Small intestine (tissue), 7 donors: ENCODE data around the gene EHD4. TPM values are rescaled to one million over a fixed set of nuclear protein-coding genes. Genes with fewer than 3 reads are reported as not detected.

Experiments used
- DNase-seq, 2 donors: peaks; one replicate each; pipeline versions ENCODE4 v3.0.0 to v3.0.0-alpha.2; 2013
- FAIRE-seq: peaks from 2 replicates; lab custom pipeline; 2012; peaks lifted over from hg19 to GRCh38; lab: Jason Lieb, UNC
- H3K27ac ChIP-seq, 3 donors: one replicate each; pipeline ENCODE4 v1.5.1; 2013; ENCODE audit warnings: low read length in 2 of 3, mild to moderate bottlenecking in 2 of 3, control low read depth in 1 of 3, inconsistent platforms in 1 of 3, low read depth in 1 of 3, moderate library complexity in 1 of 3
- H3K27me3 ChIP-seq, 3 donors: one replicate each; pipeline ENCODE4 v1.6.1; 2013; ENCODE audit warnings: low read length in 3 of 3, inconsistent platforms in 1 of 3; ENCODE audit not compliant: control insufficient read depth in 3 of 3, insufficient read depth in 3 of 3
- H3K36me3 ChIP-seq, 3 donors: one replicate each; pipeline ENCODE4 v1.6.1; 2013; ENCODE audit warnings: low read length in 3 of 3, inconsistent platforms in 1 of 3, low read depth in 1 of 3, mild to moderate bottlenecking in 1 of 3, moderate library complexity in 1 of 3; ENCODE audit not compliant: control insufficient read depth in 3 of 3, insufficient read depth in 2 of 3
- H3K4me1 ChIP-seq, 3 donors: one replicate each; pipeline ENCODE4 v1.6.1; 2013; ENCODE audit warnings: low read length in 2 of 3, inconsistent platforms in 1 of 3, low read depth in 1 of 3, mild to moderate bottlenecking in 1 of 3, moderate library complexity in 1 of 3; ENCODE audit not compliant: control insufficient read depth in 3 of 3, insufficient read depth in 2 of 3
- H3K4me3 ChIP-seq, 3 donors: one replicate each; pipeline ENCODE4 v1.5.1; 2013; ENCODE audit warnings: low read length in 3 of 3, control low read depth in 1 of 3, inconsistent platforms in 1 of 3, low read depth in 1 of 3, mild to moderate bottlenecking in 1 of 3, moderate library complexity in 1 of 3
- H3K9me3 ChIP-seq, 2 donors: one replicate each; pipeline ENCODE4 v1.6.1; 2013; ENCODE audit warnings: low read depth in 1 of 2, low read length in 1 of 2; ENCODE audit not compliant: control insufficient read depth in 2 of 2, insufficient read depth in 1 of 2
- WGBS, 3 donors: extraction: QIAGEN DNeasy Blood & Tissue Kit; methylation state at CpG; one replicate each; pipeline ENCODE4 v1.1.7; 2013; 5-methylcytosine and 5-hydroxymethylcytosine counted together
- polyA plus RNA-seq, 4 donors: library from polyadenylated mRNA; stranded (reverse) in 3 of 4; unstranded in 1 of 4; fragments of 200-250 nt in 3 of 4; fragments of 120-200 nt in 1 of 4; gene quantifications; one replicate each; pipeline versions ENCODE4 v1.2.1 to v1.2.3, GENCODE V29; 2013
- donor health status: healthy with polysubstance abuse.
- donor health status: control.
- donor health status: control.
- donor health status: Bipolar disorder and iron deficiency.
- donor health status: healthy.

Gene EHD4
- polyA plus RNA-seq, 4 donors = 9.4 to 14.1 (median 11.5) TPM

GRCh38 chr15:41936649-41937567, 35.4 kb downstream of the EHD4 start:
- Histone ChIP-seq H3K4me3 (no peak overlapping the region), H3K4me1 (peaks cover 0 to 27% (median 2%) of the 10 kb centered on the region in 3 donors), H3K27ac (peak overlapping the region in 2 of 3 donors; percentile 52 to 85), H3K36me3 (peaks cover 0 to 34% (median 2%) of the 10 kb centered on the region in 3 donors), H3K9me3 (no peaks in the 10 kb centered on the region), H3K27me3 (no peaks in the 10 kb centered on the region)
- DNase-seq = peak in 1 of 2 donors; percentile 58
- WGBS, 3 donors = 65 to 81% (median 65%) methylated on average over 19 of the region's 19 CpGs
- FAIRE-seq = no peak

GRCh38 chr15:41936155-41936554, 36.2 kb downstream of the EHD4 start:
- DNase-seq = no peak
- 86 to 94% (median 87%) methylated on average over 3 of the region's 3 CpGs for WGBS, 3 donors
- H3K4me3 ChIP-seq = no peak overlapping the region
- H3K27ac ChIP-seq = peak overlapping the region in 1 of 3 donors; percentile 79
- no peaks in the 10 kb centered on the region for H3K9me3 ChIP-seq
- peaks cover 0 to 29% (median 2%) of the 10 kb centered on the region in 3 donors for H3K36me3 ChIP-seq
- H3K27me3 ChIP-seq = no peaks in the 10 kb centered on the region
- no peak for FAIRE-seq
- H3K4me1 ChIP-seq = peaks cover 0 to 27% (median 2%) of the 10 kb centered on the region in 3 donors

DNA sequence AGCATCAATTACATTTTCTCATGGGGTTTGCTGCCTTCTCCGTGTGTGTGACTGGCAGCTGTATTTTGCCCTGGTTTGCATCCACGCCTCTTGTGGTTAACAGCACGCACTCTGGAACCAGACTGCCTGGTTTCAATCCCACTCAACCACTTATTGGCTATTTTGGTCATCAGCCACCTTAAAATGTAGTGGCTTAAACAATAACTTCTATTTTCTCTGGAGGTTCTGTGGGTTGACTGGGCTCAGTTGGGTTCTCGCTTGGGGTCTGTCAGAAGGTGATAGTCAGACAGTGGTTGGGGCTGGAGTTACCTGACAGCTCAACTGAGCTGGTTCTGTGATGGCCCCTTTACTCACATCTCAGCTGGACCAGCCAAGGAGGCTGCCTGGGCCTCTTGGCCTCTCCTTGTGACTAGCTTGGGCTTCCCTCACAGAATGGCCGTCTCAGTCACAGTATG, 36.8 kb downstream of the EHD4 start:
- Histone ChIP-seq H3K27me3 (no peaks in the 10 kb centered on the region), H3K27ac (peak overlapping the region in 2 of 3 donors; percentile 39 to 79), H3K4me1 (peaks cover 0 to 28% (median 1%) of the 10 kb centered on the region in 3 donors), H3K36me3 (peaks cover 0 to 29% (median 2%) of the 10 kb centered on the region in 3 donors), H3K9me3 (no peaks in the 10 kb centered on the region), H3K4me3 (no peak overlapping the region)
- DNase-seq = no peak
- 59 to 71% (median 66%) methylated on average over 5 of the region's 5 CpGs for WGBS, 3 donors
- FAIRE-seq = no peak

- Histone ChIP-seq H3K36me3 (peaks cover 0 to 22% (median 0%) of the 10 kb centered on the region in 3 donors), H3K4me3 (no peak overlapping the region), H3K27me3 (no peaks in the 10 kb centered on the region), H3K27ac (peak overlapping the region in 2 of 3 donors; percentile 53 to 79), H3K4me1 (peaks cover 0 to 35% (median 5%) of the 10 kb centered on the region in 3 donors), H3K9me3 (no peaks in the 10 kb centered on the region)
- 60 to 81% (median 62%) methylated on average over 4 of the region's 4 CpGs for WGBS, 3 donors
- DNase-seq (peak in 1 of 2 donors; percentile 43), FAIRE-seq (no peak)
Measured at GRCh38 chr15:41934843-41935242, 37.5 kb downstream of the EHD4 start.

GRCh38 chr15:41933771-41934170, 38.6 kb downstream of the EHD4 start:
- DNase-seq = peak; percentile 43 to 64
- H3K4me3 ChIP-seq = no peak overlapping the region
- H3K36me3 ChIP-seq = peaks cover 0 to 27% (median 0%) of the 10 kb centered on the region in 3 donors
- no peak for FAIRE-seq
- H3K27ac ChIP-seq = peak overlapping the region in 1 of 3 donors; percentile 79
- H3K4me1 ChIP-seq = peaks cover 0 to 45% (median 12%) of the 10 kb centered on the region in 3 donors
- H3K27me3 ChIP-seq = no peaks in the 10 kb centered on the region
- no peaks in the 10 kb centered on the region for H3K9me3 ChIP-seq
- WGBS, 3 donors = 45 to 66% (median 51%) methylated on average over 10 of the region's 10 CpGs

GRCh38 chr15:41933326-41933725, 39.0 kb downstream of the EHD4 start:
- DNase-seq = no peak
- H3K4me3 ChIP-seq = no peak overlapping the region
- 78 to 86% (median 82%) methylated on average over 7 of the region's 7 CpGs for WGBS, 3 donors
- H3K9me3 ChIP-seq = no peaks in the 10 kb centered on the region
- H3K27me3 ChIP-seq = no peaks in the 10 kb centered on the region
- H3K4me1 ChIP-seq = peaks cover 0 to 49% (median 13%) of the 10 kb centered on the region in 3 donors
- H3K27ac ChIP-seq = peak overlapping the region in 1 of 3 donors; percentile 79
- peaks cover 0 to 30% (median 0%) of the 10 kb centered on the region in 3 donors for H3K36me3 ChIP-seq
- no peak for FAIRE-seq

DNA sequence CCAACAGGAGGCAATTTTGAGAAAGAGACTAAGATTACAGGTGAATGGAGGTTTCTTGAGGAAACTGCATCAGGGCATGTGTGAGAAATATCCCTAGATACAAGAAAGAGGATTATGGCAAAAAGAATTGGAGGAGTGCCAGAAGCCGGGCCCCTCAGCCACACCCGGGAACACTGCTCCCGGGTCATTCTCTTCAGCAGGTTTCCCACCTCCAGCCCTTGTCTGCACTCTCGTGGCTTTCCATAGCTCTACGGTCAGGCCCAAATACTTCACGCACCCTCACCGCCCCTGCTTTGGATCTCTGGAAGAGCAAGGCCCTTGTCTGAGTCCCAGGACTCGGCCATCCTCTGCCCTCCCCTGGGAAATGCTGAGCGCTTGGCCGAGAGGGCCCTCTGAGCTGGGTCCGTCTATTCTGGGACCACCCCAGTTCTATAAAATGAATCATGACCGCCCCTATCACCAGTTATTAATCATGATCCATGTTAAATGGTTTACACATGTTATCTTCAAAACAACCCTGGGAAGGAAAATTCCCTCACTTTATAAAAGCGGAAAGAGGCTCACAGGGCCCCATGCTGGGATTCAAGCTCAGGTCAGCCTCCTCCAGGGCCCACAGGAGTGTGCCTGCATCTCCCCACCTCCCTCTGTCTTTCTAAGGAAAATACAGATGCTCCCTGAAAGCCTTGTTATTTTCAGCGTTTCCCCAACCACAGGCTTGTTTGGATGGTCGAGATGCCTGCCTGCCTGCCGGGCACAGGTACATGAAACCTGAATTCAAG, 39.7 kb downstream of the EHD4 start:
- peaks cover 0 to 55% (median 16%) of the 10 kb centered on the region in 3 donors for H3K4me1 ChIP-seq

DNA sequence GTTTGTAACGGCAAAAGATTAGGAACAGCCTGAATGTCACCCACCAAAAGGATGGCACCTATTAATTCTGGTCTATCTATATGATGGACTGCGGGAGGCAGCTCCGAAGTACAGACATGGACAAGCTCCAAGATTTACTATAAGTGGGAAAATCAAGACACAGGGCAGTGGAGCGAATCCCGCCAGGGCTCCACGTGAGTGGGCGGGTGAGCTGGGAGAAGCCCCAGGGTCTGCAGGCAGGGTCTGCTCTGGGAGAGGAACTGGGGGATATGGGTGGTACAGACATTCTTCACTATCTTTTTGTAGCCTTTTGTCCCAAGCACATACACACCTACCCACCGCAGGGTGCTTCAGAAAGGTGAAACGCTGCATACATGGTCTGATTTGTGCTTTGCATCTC, 40.3 kb downstream of the EHD4 start:
- no peaks in the 10 kb centered on the region for H3K27me3 ChIP-seq
- WGBS, 3 donors = 94 to 98% (median 95%) methylated on average over 9 of the region's 9 CpGs
- H3K4me1 ChIP-seq = peaks cover 0 to 61% (median 16%) of the 10 kb centered on the region in 3 donors

More for the DNA sequence above, 39.7 kb downstream of the EHD4 start:
- peak in 1 of 2 donors; percentile 56 for DNase-seq
- H3K36me3 ChIP-seq = peaks cover 0 to 30% (median 0%) of the 10 kb centered on the region in 3 donors
- FAIRE-seq = no peak
- H3K4me3 ChIP-seq = no peak overlapping the region
- 73 to 78% (median 76%) methylated on average over 16 of the region's 16 CpGs for WGBS, 3 donors
- H3K27me3 ChIP-seq = no peaks in the 10 kb centered on the region
- peak overlapping the region in 1 of 3 donors; percentile 79 for H3K27ac ChIP-seq
- H3K9me3 ChIP-seq = no peaks in the 10 kb centered on the region

More for the DNA sequence above, 40.3 kb downstream of the EHD4 start:
- H3K27ac ChIP-seq = no peak overlapping the region
- no peak for FAIRE-seq
- no peak for DNase-seq
- H3K36me3 ChIP-seq = peaks cover 0 to 28% (median 0%) of the 10 kb centered on the region in 3 donors
- no peaks in the 10 kb centered on the region for H3K9me3 ChIP-seq
- H3K4me3 ChIP-seq = no peak overlapping the region
